Measurements from ENCODE around the gene FEM1C. TPM values are rescaled to one million over a fixed set of nuclear protein-coding genes. Genes with fewer than 3 reads are reported as not detected.

Gene FEM1C
- total RNA-seq, 1 donor from 2014 or later: 28.7 TPM

- Mint-ChIP-seq H3K36me3 (peaks cover 28% of the 10 kb centered on the region), H3K27ac (no peak overlapping the region), H3K27me3 (ENCODE audit: insufficient read depth, low read depth) (no peaks in the 10 kb centered on the region), H3K4me1 (peaks cover 2% of the 10 kb centered on the region), H3K4me3 (no peak overlapping the region), H3K9me3 (peaks cover 2% of the 10 kb centered on the region)
- Histone ChIP-seq H3K4me1 (peaks cover 3% of the 10 kb centered on the region), H3K27me3 (no peaks in the 10 kb centered on the region), H3K9me3 (ENCODE audit: low read depth) (no peaks in the 10 kb centered on the region), H3K9ac (no peak overlapping the region), H4K20me1 (ENCODE audit: low read depth) (peaks cover 74% of the 10 kb centered on the region), H3K36me3 (peaks cover 28% of the 10 kb centered on the region), H3F3A (ENCODE audit: low read depth) (no peaks in the 10 kb centered on the region), H3K79me2 (ENCODE audit: low read depth) (peaks cover 100% of the 10 kb centered on the region), H3K4me3 (no peak overlapping the region), H2AFZ (replicated peaks) (no peak overlapping the region), H3K27ac (peak overlapping the region; percentile 9), H3K4me2 (no peak overlapping the region)
- TF ChIP-seq EZH2 (IDR thresholded peaks at IDR 0.05) (no peak), CTCF (IDR thresholded peaks at IDR 0.05) (no peak), EZH2phosphoT487 (IDR thresholded peaks at IDR 0.05) (no peak)
- no peak for DNase-seq (ENCODE audit: low spot score)
Observed at GRCh38 chr5:115530426-115530825, 14.1 kb downstream of the FEM1C start.

- H3K27ac Mint-ChIP-seq: no peak overlapping the region
- Histone ChIP-seq H3K9me3 (ENCODE audit: low read depth) (no peaks in the 10 kb centered on the region), H3K9ac (no peak overlapping the region), H3F3A (ENCODE audit: low read depth) (no peaks in the 10 kb centered on the region), H3K4me1 (peaks cover 3% of the 10 kb centered on the region), H4K20me1 (ENCODE audit: low read depth) (peaks cover 71% of the 10 kb centered on the region), H3K36me3 (peaks cover 10% of the 10 kb centered on the region), H3K27ac (no peak overlapping the region), H3K4me3 (no peak overlapping the region), H2AFZ (replicated peaks) (no peak overlapping the region), H3K27me3 (no peaks in the 10 kb centered on the region), H3K4me2 (no peak overlapping the region), H3K79me2 (ENCODE audit: low read depth) (peaks cover 66% of the 10 kb centered on the region)
- no peaks in the 10 kb centered on the region for H3K9me3 Mint-ChIP-seq
- TF ChIP-seq CTCF (IDR thresholded peaks at IDR 0.05) (no peak), EZH2 (IDR thresholded peaks at IDR 0.05) (no peak), EZH2phosphoT487 (IDR thresholded peaks at IDR 0.05) (no peak)
- no peaks in the 10 kb centered on the region for H3K4me1 Mint-ChIP-seq
- H3K36me3 Mint-ChIP-seq: peaks cover 24% of the 10 kb centered on the region
- no peak overlapping the region for H3K4me3 Mint-ChIP-seq
- no peak for DNase-seq (ENCODE audit: low spot score)
- H3K27me3 Mint-ChIP-seq (ENCODE audit: insufficient read depth, low read depth): no peaks in the 10 kb centered on the region
Observed at GRCh38 chr5:115526604-115527003, 18.0 kb downstream of the FEM1C start.

GRCh38 chr5:115524199-115524847 is 20.3 kb downstream of the FEM1C start:
- Histone ChIP-seq H4K20me1 (ENCODE audit: low read depth) (peaks cover 51% of the 10 kb centered on the region), H3K9ac (no peak overlapping the region), H2AFZ (replicated peaks) (no peak overlapping the region), H3K4me2 (no peak overlapping the region), H3K4me1 (no peaks in the 10 kb centered on the region), H3K79me2 (ENCODE audit: low read depth) (peaks cover 43% of the 10 kb centered on the region), H3K27ac (no peak overlapping the region), H3K36me3 (peaks cover 10% of the 10 kb centered on the region), H3K4me3 (no peak overlapping the region), H3K27me3 (no peaks in the 10 kb centered on the region), H3F3A (ENCODE audit: low read depth) (peaks cover 4% of the 10 kb centered on the region), H3K9me3 (ENCODE audit: low read depth) (no peaks in the 10 kb centered on the region)
- H3K27me3 Mint-ChIP-seq (ENCODE audit: insufficient read depth, low read depth): no peaks in the 10 kb centered on the region
- no peak overlapping the region for H3K4me3 Mint-ChIP-seq
- DNase-seq (ENCODE audit: low spot score): no peak
- H3K36me3 Mint-ChIP-seq: peaks cover 24% of the 10 kb centered on the region
- no peak overlapping the region for H3K27ac Mint-ChIP-seq
- no peaks in the 10 kb centered on the region for H3K4me1 Mint-ChIP-seq
- H3K9me3 Mint-ChIP-seq: no peaks in the 10 kb centered on the region
- TF ChIP-seq EZH2 (IDR thresholded peaks at IDR 0.05) (no peak), EZH2phosphoT487 (IDR thresholded peaks at IDR 0.05) (no peak), CTCF (IDR thresholded peaks at IDR 0.05) (no peak)

Measured in neural progenitor cell (in vitro differentiated cells).